Ovary (tissue), 9 donors: ENCODE measurements around the gene TRPM2. TPM values are rescaled to one million over a fixed set of nuclear protein-coding genes. Genes with fewer than 3 reads are reported as not detected.

Experiments
- DNase-seq, 5 donors: peaks; one replicate each; pipeline ENCODE4 v3.0.0-alpha.2; 2019 to 2020
- H3K27ac ChIP-seq, 2 donors: fragments of 200-600 bp; one replicate each; pipeline versions ENCODE4 v1.5.1 to v1.8.0; 2019 to 2022
- H3K27me3 ChIP-seq: fragments of 200-600 bp; one replicate; pipeline ENCODE4 v1.8.0; 2022
- H3K36me3 ChIP-seq: fragments of 200-600 bp; sonication (generic); one replicate; pipeline ENCODE4 v1.5.1; 2019
- H3K4me1 ChIP-seq: one replicate; pipeline ENCODE4 v1.8.1; 2013; ENCODE audit warnings: mild to moderate bottlenecking, moderate library complexity; ENCODE audit not compliant: insufficient read depth
- H3K4me3 ChIP-seq: fragments of 200-600 bp; sonication (generic); one replicate; pipeline ENCODE4 v1.5.1; 2017
- H3K9me3 ChIP-seq, 2 donors: fragments of 200-600 bp in 1 of 2; sonication (generic) in 1 of 2; one replicate each; pipeline versions ENCODE4 v1.5.1 to v1.8.1; 2013 to 2019; ENCODE audit warnings: mild to moderate bottlenecking in 1 of 2, moderate library complexity in 1 of 2
- CTCF ChIP-seq, 3 donors: fragments of 450-650 bp in 2 of 3; fragments of 200-600 bp in 1 of 3; IDR thresholded peaks; one replicate each; pipeline versions ENCODE4 v1.5.1 to v1.8.0; 2016 to 2022; ENCODE audit warnings: antibody characterized with exemption in 3 of 3, mild to moderate bottlenecking in 1 of 3
- EP300 ChIP-seq: sonication (generic); formaldehyde crosslinking; IDR thresholded peaks from one replicate; pipeline ENCODE4 v1.6.1; 2017; ENCODE audit warnings: antibody characterized with exemption
- POLR2A ChIP-seq: fragments of 450-650 bp; IDR thresholded peaks from one replicate; pipeline ENCODE4 v1.6.1; 2017; ENCODE audit warnings: antibody characterized with exemption, mild to moderate bottlenecking, moderate library complexity
- WGBS, 3 donors: extraction: QIAGEN DNeasy Blood & Tissue Kit in 1 of 3; methylation state at CpG; one replicate each; pipeline versions ENCODE4 v1.1.5 to v1.1.7; 2013 to 2017; 5-methylcytosine and 5-hydroxymethylcytosine counted together
- intact Hi-C, 4 donors: fragments of 100-400 bp; cut with DNase I; formaldehyde crosslinking; loops; one replicate each; pipeline versions ENCODE4 v1.11.0 to v1.15.1; 2022 to 2023
- polyA plus RNA-seq, 2 donors: library from polyadenylated mRNA; stranded (reverse); fragments of 200-250 nt in 1 of 2; fragments of 350-450 nt in 1 of 2; fragmentation: Illumina TruSeq in 1 of 2; extraction: RNeasy Lipid Tissue Mini Kit (QIAGEN cat#74804) in 1 of 2; gene quantifications; one replicate each; pipeline ENCODE4 v1.2.3, GENCODE V29; 2013 to 2014
- total RNA-seq, 7 donors: library from RNA; depleted of rRNA in 2 of 7; stranded (reverse); fragments of >200 nt in 2 of 7; fragmentation: NEBNext Ultra II Directional in 3 of 7; extraction: Animal tissue kit (Norgen Biotek cat#: 25700) in 3 of 7; gene quantifications; one replicate each; pipeline versions ENCODE4 v1.1.0 to v1.2.4, GENCODE V29; 2016 to 2023
- donor health status: DM: no; HTN: no; CAD: no; lungs with moderate emphysema.
- donor health status: DM: no; HTN: no; CAD: no.
- donor health status: Bipolar disorder and iron deficiency.
- donor health status: DM: yes; HTN: yes; CAD: no.
- donor health status: DM: no; HTN: no; CAD: no.
- donor health status: DM: yes; HTN: yes; CAD: no.

The TRPM2 gene
- total and polyA plus RNA-seq, 9 donors: 0.48 to 7.0 (median 1.8) TPM

- Histone ChIP-seq H3K4me1 (no peaks in the 10 kb centered on the region), H3K9me3 (no peaks in the 10 kb centered on the region), H3K27ac (no peak overlapping the region), H3K4me3 (no peak overlapping the region), H3K27me3 (no peaks in the 10 kb centered on the region), H3K36me3 (no peaks in the 10 kb centered on the region)
- TF ChIP-seq CTCF (IDR thresholded peaks at IDR 0.05): no peak
- TF ChIP-seq POLR2A: no peak
- no peak for TF ChIP-seq EP300
- peak in 2 of 5 donors; percentile 0 to 1 for DNase-seq
- intact Hi-C loops: no loop called here
- WGBS, 3 donors: 81 to 83% (median 83%) methylated on average over 18 of the region's 18 CpGs
Observed at GRCh38 chr21:44436958-44437357, 83.5 kb downstream of the TRPM2 start.

- Histone ChIP-seq H3K36me3 (no peaks in the 10 kb centered on the region), H3K27ac (no peak overlapping the region), H3K27me3 (no peaks in the 10 kb centered on the region), H3K4me1 (no peaks in the 10 kb centered on the region), H3K9me3 (no peaks in the 10 kb centered on the region), H3K4me3 (no peak overlapping the region)
- DNase-seq: no peak
- WGBS, 3 donors: 70 to 75% (median 71%) methylated on average over 5 of the region's 5 CpGs
- intact Hi-C loops: no loop called here
- TF ChIP-seq POLR2A (no peak), CTCF (IDR thresholded peaks at IDR 0.05) (no peak), EP300 (no peak)
Observed at GRCh38 chr21:44437371-44437695, 83.9 kb downstream of the TRPM2 start.

GRCh38 chr21:44437696-44438431, 84.4 kb downstream of the TRPM2 start:
- no peaks in the 10 kb centered on the region for H3K36me3 ChIP-seq
- intact Hi-C loops: no loop called here
- TF ChIP-seq POLR2A (no peak), EP300 (no peak), CTCF (IDR thresholded peaks at IDR 0.05) (no peak)
- WGBS, 3 donors: 76 to 82% (median 77%) methylated on average over 15 to 19 of the region's 19 CpGs
- no peak overlapping the region for H3K4me3 ChIP-seq
- no peaks in the 10 kb centered on the region for H3K4me1 ChIP-seq
- no peaks in the 10 kb centered on the region for H3K9me3 ChIP-seq
- peak in 1 of 5 donors; percentile 6 for DNase-seq
- no peak overlapping the region for H3K27ac ChIP-seq
- H3K27me3 ChIP-seq: no peaks in the 10 kb centered on the region

- no peak for TF ChIP-seq EP300
- no peak for TF ChIP-seq POLR2A
- TF ChIP-seq CTCF (IDR thresholded peaks at IDR 0.05): no peak
- Histone ChIP-seq H3K9me3 (no peaks in the 10 kb centered on the region), H3K27ac (no peak overlapping the region), H3K4me3 (no peak overlapping the region), H3K4me1 (no peaks in the 10 kb centered on the region), H3K36me3 (no peaks in the 10 kb centered on the region), H3K27me3 (no peaks in the 10 kb centered on the region)
- peak in 2 of 5 donors; percentile 7 to 22 for DNase-seq
- intact Hi-C loops: no loop called here
- WGBS, 3 donors: 55 to 63% (median 60%) methylated on average over 29 to 34 of the region's 34 CpGs
Observed at GRCh38 chr21:44438531-44439210, 85.2 kb downstream of the TRPM2 start.
